ENCODE data around the gene SLC15A3.

SLC15A3 gene

DNA sequence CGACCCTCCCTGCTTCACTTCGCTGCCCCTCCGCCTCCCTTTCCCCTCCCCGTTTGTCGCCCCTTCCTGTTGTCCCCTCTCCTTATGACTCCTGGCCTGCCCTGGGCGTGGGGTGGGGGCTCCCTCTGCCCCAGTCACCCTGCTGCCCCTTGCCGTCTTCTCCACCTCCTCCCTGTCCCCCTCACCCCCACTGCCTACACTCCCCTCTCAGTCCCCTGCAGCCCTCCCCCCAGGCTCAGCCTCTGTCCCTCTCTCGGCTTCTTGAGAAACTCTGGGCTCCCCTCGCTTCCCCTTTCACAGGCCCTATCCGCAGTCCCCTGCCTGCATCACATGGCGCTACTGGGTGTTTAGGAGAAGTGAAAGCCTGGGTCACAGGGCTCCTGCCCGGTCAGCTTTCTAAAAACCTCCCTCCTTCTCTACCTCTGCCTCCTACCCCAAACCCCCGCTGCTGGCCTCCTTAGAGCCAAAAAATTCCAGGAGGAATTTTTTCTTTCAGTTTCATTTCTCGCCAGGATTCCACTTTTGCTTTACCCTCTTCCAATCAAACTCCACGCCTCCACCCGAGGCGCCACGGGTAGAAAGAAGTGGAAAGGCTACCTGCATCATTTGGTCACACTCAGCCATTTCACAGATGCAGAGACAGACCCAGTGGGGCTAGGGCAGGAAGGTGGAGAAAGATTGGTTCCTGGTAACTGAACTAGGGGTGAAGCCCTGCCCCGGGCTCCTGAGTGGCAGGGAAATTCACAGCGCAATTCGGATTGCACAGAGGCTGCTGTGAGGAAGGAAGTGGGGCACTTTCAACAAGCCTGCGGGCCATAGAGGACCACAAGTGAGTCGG is at the start of gene SLC15A3:
SLC15A3 (minus strand) TSS at position 273 of the 838 bp plus-strand sequence. CDS start 625 bp downstream, outside the sequence.
- DNase-seq: peak; percentile 54

DNA sequence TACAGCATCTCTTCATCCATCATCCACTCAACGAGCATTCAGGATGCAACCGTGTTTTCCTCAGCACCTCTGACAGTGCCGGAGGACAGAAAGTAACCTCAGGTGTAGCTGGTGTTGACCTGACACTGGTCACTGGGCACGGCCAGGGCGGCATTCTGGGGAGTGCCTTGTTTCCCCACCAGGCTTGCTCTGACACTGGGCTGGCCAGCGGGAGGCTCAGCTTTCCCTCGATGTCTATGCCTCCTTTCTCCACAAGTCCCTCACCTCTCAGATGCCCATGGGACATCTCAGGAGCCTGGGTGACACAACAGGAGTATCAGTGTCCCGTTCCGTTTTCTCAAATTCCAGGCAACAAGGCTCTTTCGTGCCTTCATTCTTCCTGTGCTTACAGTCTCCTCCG is 48.5 kb upstream of the SLC15A3 start:
- no peak for DNase-seq

DNA sequence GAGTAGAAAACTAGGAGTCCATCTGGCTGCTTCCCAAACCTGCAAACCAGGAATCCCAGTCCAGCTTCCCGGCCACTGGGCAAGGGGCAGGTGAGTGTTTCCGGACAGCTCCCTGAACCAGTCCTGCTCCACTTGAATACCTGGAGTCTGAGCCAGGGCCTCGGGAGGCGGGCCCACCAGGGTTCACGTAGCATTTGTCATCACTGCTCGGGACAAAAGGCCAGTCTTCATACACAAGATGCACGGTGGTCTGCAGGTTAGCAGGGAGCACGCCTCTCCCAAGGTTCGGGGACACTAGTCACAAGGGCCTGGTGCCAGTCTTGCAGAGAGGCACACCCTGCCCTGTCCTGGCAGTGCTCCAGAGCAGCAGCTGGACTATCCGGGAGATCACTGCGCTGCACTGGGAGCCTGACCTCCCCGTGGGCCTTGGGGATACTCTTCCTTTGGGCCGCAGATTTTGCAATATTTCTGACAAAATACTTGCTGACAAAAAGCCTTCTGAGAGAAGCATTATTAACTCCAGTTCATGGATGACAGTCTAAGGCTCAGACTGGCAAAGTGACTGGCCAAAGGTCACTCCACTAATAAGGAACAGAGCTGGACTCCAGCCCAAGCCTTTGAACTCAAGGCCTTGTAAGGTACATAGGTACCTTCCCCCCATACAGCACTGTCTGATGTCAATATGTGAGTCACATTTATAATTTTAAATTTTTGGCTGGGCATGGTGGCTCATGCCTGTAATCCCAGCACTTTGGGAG is 44.6 kb upstream of the SLC15A3 start:
- DNase-seq: no peak

DNA sequence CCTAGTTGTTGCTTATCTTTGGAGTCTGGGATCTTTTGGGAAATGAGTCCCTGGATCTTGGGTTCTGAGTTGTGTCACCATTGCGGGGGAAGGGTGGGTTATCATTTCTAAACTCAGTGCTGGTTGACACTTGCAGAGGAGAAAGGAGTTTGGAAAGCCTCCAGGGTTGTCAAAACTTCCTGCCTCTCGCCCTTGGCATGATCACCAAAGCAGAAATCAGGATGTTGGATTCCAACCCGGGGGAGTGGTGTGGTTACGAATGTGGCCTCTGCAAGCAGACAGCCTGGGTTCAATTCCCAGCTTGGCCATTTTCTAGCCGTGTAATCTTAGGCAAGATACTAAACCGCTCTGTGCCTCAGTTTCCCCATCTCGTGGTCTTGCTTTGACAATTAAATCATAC is 43.8 kb upstream of the SLC15A3 start:
- DNase-seq: no peak

DNA sequence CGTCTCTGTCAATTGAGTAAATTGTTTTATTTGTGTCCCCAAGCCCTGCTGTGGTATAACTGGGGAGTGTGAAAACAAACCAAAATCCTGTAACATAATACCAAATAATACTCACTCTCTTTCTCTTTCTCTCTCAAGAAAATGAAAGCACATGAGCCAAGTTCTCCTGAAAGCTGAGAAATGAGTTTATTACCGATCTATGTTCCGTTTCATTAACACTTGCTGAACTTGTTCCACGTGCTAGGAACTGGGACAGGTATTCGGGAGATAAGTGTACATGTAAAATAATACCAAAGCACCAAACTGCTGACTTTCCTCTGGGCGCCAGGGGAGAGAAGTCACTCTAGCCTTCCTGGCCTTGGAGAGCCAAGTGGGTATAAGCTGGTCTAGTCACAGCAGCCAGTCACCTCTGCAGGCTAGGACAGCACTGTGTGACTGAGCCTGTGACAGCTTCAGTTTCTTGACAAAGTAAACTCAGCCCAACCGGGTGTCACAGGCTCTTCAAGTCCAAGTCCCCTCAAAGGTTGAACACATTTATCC is 42.6 kb upstream of the SLC15A3 start:
- DNase-seq: no peak

DNA sequence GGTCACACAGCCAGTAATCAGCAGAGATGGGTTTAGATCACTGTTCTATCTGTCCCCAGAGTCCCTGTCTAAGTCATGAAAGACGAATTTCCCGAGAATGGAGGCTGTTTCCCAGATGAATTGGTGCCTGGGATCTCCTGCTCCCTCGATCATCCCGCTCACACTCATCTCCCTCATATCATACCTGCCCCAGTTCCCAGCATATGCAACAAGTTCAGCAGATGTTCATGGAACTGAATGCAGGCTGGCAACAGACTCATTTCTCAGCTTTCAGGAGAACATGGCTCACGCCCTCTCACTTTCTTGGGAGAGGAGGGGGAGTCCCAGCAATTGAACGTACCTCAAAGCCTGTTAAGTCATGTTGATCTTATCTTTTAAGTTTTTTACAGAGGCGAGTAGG is 41.6 kb upstream of the SLC15A3 start:
- no peak for DNase-seq

DNA sequence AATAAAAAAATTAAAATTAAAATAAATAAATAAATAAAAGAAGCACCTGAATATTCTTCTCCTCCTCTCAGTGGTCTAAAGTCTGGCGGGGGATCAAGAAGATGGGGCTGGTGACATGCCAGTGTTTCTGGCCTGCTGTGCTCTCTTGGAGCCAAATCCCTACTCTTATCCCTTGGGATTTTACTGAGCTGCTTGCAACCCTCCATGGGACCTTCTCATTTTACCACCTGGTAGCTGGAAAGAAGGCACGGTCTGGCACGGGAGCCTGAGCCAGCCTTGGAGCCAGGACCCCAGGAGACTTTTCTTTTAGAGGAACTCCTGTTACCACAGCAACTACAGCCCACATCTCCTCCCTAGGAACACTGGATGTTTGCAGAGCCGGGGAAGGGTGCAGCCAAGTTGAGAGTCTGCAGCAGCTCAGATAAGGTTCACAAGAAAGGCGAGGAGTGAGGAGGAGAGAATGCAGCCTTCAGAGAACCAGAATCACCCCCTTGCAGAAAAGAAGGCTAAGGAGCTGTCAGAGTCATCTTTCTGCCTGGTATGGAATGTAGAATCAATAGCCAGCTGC is 41.0 kb upstream of the SLC15A3 start:
- no peak for DNase-seq

DNA sequence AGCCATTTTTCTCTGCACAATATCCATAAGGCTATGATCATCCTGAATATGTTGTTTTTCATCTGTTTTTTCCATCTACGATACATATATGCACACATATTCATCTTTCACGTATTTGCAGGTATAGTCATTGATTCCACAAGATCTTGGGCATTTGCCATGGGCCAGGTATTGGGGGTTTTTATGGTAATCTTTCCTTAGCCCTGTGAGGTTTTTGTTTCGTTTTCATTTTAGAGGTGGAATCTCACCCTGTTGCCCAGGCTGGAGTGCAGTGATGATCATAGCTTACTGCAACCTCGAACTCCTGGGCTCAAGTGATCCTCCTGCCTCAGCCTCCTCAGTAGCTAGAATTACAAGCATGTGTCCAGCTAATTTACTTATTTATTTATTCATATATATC is 39.5 kb upstream of the SLC15A3 start:
- no peak for DNase-seq

DNA sequence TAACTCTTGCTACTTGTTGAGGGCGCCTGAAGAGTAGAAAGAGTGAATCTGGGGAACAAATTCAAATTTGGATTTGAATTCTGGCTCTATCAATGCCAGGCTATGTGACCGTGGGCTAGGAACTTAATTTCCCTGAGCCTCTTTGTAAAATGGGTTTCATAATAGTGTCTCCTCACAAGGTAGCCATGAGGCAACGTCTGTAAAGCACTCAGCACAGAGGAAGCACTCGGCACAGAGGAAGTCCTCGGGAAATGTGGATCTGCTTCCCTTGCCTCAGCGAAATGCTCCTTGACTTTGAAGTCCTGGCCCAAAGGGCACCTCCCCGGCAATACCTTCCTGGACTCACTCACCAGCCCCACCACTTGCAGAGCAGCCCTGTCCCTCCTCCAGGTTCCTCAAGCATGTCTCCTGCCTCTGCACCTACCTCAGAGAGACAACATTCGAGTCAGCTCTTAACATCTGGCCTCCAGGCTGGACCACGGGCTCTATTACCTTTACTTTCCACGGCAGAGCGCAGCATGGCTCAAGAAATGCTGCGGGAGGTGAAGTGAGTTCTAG is 37.2 kb upstream of the SLC15A3 start:
- no peak for DNase-seq

DNA sequence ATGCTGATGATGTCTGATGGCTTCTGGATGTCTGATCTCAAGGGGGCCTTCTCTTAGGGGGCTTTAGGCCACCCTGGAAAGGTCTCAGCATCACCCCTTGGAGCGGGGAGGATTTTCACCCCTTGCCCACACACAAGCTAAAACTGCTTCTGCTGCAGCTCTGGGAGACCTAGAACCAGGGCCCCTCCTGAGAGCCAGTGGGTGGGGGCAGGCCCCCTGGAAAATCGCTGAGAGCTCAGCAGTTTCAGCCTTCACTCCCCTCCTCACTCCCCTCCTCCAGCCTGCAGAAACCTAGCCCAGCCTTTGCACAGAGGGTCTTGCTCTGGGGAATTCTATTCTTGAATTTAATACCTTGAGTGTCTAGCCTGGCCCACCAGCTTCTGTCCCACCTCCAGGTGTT is 36.7 kb upstream of the SLC15A3 start:
- DNase-seq: no peak

DNA sequence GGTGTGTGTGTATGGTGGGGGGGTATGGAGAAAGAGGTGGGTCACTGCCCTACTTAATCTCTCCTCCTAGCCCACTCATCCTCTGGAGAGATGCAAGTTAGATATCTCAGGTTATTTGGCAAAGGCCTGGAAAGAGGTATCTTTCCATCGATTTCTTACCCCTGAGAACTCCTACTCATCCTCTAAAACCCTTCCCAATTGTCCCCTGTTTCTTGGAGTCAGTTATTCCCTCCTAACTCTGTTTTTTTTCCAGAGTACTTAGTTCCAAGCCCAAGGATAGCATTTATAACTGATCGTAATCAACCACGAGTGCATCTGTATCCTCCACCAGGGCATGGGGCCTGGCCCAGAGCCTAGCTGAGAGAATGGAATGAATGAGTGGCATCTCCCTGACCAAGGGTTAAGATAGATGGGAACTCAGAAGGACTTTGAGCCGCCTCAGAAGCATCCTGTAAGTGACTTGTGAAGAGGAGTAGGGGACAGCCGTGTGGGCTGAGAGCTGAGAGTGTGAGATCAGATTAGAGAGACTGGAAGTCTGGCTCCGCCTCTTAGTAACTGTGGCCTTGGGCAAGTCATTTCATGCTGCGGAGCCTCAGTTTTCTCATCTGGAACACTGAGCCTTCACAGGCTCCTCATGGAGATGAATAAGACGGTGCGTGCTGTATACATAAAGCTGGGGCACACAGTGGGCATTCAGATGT is 35.8 kb upstream of the SLC15A3 start:
- DNase-seq: no peak

DNA sequence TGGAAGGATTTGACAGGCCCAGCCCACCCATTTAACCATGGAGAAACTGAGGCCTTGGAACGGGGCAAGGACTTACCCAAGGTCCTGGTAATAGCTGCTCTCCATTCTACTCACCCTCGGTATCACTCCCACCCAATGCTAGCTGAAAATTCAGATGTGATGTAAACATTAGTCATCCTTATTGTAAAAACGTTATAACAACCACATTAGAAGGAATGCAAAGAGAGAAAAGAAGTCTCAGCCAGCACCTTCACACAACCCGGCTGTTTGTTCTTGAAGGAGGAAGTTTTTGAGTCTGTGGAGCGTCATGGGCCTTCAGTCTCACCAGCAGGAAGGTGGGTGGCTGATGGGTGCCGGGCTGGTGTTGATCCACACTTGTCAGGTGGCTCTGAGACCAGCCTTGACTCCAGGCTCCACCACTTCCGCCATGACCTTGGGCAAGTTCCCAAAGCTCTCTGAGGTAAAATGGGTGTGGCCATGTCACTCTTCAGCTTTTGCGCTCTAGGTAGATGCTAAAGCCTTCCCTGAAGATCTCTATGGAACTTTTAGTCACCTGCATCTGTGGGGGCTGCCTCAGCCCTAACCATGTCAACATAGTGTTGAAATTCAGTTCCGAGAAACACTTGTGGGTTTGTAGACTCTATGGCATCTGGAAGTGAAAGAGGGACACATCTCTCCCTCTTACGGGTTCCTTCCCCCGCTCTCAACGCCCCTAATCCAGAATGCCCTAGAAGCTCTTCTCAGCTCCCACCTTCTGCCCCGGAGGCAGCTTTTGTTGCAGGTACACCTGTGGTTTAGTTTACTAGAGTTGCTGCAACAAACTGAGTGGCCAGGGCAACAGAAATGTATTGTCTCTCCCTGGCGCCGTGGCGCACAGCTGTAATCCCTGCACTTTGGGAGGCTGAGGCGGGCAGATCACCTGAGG is 34.3 kb upstream of the SLC15A3 start:
- DNase-seq: no peak

DNA sequence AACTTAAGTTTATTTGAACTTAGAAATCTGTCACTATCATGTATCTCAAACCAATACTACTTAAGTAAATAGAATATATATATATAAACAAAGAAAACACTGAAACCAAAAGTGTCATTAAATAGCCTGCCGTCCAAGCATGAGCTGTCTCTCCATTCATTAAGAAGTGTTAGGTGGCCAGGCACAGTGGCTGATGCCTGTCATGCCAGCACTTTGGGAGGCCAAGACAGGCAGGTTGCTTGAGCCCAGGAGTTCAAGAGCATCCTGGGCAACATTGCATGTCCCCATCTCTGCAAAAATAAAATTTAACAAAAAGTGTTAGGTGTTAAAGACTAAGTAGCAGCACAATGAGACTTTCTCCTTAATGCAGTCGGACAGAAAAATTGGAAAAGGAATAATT is 33.5 kb upstream of the SLC15A3 start:
- no peak for DNase-seq

DNA sequence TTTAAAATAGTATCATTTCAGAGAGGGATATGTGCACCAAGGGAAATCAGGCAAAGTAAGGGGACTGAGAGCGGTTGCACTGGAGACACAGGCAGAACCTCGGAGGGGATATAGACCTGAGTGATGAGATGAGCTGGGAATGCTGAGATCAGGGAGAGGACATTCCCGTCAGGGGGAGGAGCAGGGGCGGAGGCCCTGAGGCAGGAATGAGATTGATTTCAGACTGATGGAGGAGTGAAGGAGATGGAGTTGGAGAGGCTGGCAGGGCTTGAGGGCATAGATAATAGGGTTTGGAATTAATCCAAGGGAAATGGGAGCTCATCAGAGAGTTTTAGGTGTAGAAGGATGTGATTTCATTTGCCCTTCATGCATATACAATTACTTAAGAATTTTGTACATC is 32.7 kb upstream of the SLC15A3 start:
- DNase-seq: no peak

DNA sequence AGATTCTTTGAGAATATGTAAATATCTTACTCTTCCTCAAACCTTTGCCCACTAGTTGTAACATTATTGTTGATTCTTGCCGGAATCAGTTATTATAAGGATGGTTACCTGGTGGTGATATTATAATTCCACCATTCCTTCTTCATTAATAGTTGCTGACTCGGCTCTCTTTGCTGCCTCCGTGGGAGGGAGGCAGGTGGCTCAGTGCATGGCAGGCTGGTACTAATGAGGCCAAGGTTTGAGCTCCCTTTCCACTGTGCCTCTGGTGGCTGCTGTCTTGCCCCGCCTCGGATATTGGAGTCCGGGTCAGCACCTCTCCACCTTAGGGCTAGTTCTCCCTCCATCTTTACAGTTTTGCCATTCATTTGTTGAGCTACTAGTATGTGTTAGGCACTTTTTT is 32.2 kb upstream of the SLC15A3 start:
- DNase-seq: no peak

DNA sequence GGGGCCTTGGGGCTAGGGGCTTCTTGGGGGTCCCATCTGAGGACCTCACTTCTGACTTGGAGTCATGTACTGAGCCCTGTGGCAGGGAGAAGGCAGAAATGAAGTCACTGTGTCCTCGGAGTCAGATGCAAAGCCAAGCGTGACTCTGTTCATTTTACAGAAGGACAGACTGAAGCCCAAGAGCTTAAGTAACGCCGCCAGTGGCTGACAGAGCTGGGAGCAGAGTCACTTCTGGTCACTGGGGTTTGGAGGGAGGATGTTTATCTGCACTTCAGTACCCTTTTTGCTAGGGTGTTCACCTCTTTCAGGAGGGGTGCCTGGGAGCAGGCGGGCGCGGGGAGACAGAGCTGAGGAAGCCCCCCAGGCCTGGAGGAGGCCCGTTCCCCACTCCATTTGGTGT is 30.2 kb upstream of the SLC15A3 start:
- no peak for DNase-seq

DNA sequence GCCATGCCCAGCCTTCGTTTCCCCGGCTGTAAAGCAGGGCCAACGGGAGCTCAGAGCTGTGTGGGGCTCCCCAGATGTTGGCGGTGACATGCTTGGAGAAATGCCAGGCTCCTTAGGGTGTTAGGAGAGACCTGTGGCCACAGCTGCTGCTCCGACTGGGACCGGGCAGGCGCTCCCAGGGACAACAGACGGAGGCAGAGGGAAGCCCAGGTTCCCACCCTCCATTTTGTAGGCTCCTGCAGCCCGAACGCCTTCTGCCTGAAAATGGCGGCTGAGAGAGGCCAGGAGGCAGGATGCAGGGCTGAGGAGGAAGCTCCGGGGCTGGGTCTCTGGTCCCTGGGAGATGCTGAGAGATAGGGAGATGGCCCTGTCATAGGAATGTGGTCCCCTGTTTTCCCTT is 29.5 kb upstream of the SLC15A3 start:
- no peak for DNase-seq

DNA sequence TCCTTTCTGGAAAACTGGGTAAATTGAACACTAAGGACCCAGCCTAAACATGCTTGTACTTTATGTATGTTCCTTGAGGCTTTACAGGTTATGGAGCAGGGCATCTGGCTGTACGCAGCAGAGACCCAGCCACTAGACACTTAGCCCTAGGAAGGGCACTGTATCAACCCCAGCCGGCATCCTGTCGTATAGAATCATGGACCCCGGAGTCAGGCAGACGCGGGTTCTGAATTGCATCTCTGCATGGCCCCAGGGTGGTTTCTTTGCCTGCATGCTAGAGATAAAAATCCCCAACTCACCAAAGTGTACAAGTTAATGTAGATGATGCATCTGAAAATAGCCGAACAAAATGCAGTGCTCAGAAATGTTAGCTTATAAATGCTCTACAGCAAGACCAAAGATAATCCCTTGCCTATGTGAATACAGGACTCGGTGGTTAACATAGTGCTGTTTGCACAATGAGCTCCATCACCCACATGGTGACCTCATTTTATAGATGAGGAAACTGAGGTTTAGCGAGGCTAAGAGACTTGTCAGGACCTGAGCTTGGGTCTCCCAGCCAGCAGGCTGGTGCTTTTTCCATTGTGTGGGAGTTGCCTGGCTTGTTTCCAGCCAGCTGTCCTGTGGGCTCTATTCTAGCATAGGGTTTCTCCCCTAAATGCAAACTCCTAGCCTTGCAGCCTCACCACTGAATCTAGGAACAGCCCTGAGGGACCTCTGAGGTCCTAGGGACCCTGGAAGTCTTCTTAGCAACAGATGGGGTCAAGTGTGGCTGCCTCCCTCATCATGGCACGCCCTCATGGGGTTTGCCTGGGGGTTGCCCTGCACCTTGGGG is 26.8 kb upstream of the SLC15A3 start:
- DNase-seq: no peak

DNA sequence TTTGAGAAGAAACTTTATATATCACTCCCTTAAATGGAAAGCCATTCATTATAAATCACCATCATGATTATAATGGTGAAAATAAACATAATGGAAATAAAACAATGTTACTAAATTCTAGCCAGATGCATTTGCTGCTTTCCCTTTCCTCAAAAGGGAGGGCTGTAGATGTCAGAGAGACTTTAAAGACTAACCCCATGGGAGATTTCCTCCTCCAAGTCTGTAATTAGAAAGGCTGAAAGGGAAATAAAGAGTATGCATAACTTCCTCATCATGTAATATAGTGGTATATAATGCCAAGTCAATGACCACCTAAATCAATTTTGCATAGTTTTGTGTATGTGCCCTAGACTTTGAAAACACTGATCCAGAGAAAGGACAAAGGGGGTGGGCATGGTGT is 25.9 kb upstream of the SLC15A3 start:
- DNase-seq: no peak

DNA sequence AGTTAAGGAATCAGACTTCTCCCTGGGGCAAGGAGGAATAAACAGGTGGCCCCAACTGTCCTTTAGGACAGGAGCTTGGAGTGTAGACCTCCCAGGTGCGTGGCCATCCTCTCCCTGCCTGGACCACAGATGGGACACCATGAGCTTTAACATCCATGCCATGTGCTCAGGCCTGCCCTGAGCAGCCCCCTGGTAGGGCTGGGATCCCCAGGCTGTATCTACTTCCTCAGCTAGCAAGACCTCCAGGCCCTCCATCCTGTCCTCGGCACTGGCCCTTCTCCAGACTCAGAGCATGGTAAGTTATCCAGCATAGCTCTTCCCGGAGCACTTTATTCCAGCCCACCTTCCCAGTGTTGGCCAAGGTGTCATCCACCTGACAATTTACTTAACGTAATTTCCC is 25.2 kb upstream of the SLC15A3 start:
- no peak for DNase-seq

DNA sequence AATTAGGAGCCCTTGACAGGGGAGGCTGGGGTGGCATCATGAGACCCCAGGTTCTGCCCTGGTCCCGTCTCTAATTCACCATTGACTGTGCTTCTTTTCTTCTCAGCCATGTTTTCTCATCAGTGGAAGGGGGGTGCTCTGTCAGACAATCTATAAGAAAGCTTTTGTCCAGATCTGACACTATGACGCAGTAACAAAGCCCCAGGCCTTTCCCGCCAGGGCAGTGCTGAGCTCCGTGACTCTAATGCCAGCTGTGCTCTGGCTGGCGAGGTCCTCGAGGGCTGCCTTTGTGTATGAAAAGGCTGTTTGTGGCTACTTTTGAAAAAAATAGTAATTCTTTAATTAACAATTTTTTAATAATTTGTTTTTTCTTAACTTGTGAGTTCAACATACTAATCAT is 22.8 kb upstream of the SLC15A3 start:
- peak; percentile 47 for DNase-seq

Data from retina (tissue), 1 donor.